WTC11 (cell line): ENCODE measurements around the gene LOXL1. TPM values are rescaled to one million over a fixed set of nuclear protein-coding genes. Genes with fewer than 3 reads are reported as not detected.

Experiments
- ATAC-seq: fragments of 200-7000 bp; cut with Tn5 transposase; 2 replicates; pipeline ENCODE4 v1.10.0; 2021; ENCODE audit warnings: mild to moderate bottlenecking, moderate library complexity
- CTCF ChIA-PET: fragments of 300-600 bp; sonication (Branson Sonifier 250); formaldehyde crosslinking; loops from one replicate; lab custom pipeline; 2021; ENCODE audit warnings: antibody characterized with exemption; lab: Charles Lee
- POLR2A ChIA-PET: fragments of 350-600 bp; sonication (Branson Sonifier 250); formaldehyde crosslinking; loops from one replicate; lab custom pipeline; 2021; ENCODE audit warnings: antibody characterized with exemption; lab: Charles Lee
- DNase-seq: peaks from one replicate; pipeline ENCODE4 v3.0.0; 2021; ENCODE audit warnings: low spot score
- H3K27ac Mint-ChIP-seq: 2 replicates; pipeline ENCODE4 v1.8.0; 2021; ENCODE audit warnings: mixed read lengths
- H3K27me3 Mint-ChIP-seq: 2 replicates; pipeline ENCODE4 v1.8.0; 2021; ENCODE audit warnings: low read depth, mild to moderate bottlenecking, moderate library complexity, mixed read lengths
- H3K36me3 Mint-ChIP-seq: 2 replicates; pipeline ENCODE4 v1.8.0; 2021; ENCODE audit warnings: mixed read lengths
- H3K4me1 Mint-ChIP-seq: 2 replicates; pipeline ENCODE4 v1.8.0; 2022; ENCODE audit warnings: mixed read lengths
- H3K4me3 Mint-ChIP-seq: 2 replicates; pipeline ENCODE4 v1.8.0; 2021; ENCODE audit warnings: mild to moderate bottlenecking, moderate library complexity, mixed read lengths
- H3K9me3 Mint-ChIP-seq: 2 replicates; pipeline ENCODE4 v1.8.0; 2021; ENCODE audit warnings: mixed read lengths
- ATF1 ChIP-seq: sonication (generic); formaldehyde crosslinking; IDR thresholded peaks from 2 replicates; pipeline ENCODE4 v1.8.1; 2023; ENCODE audit warnings: mild to moderate bottlenecking, moderate library complexity, missing genetic modification reagents
- CBFB ChIP-seq: sonication (generic); formaldehyde crosslinking; IDR thresholded peaks from 2 replicates; pipeline ENCODE4 v1.8.1; 2022; ENCODE audit warnings: mild to moderate bottlenecking, low read depth, missing genetic modification reagents
- CDX4 ChIP-seq: fragments of 250-450 bp; sonication (Bioruptor Pico); IDR thresholded peaks from 2 replicates; pipeline ENCODE4 v1.9.0; 2021; ENCODE audit warnings: moderate library complexity, mild to moderate bottlenecking, inconsistent platforms, borderline replicate concordance
- CREM ChIP-seq: sonication (generic); formaldehyde crosslinking; IDR thresholded peaks from 2 replicates; pipeline ENCODE4 v1.8.1; 2022; ENCODE audit warnings: mild to moderate bottlenecking, missing genetic modification reagents, moderate library complexity
- ELF4 ChIP-seq: sonication (generic); formaldehyde crosslinking; IDR thresholded peaks from 2 replicates; pipeline ENCODE4 v1.8.1; 2022; ENCODE audit warnings: low read depth, mild to moderate bottlenecking, moderate library complexity, missing genetic modification reagents
- FOXP1 ChIP-seq: sonication (generic); formaldehyde crosslinking; IDR thresholded peaks from 2 replicates; pipeline ENCODE4 v1.8.0; 2022; ENCODE audit warnings: missing genetic modification reagents, mild to moderate bottlenecking, moderate library complexity, borderline replicate concordance
- MXD4 ChIP-seq: fragments of 250-450 bp; sonication (Bioruptor Pico); IDR thresholded peaks from 2 replicates; pipeline ENCODE4 v1.8.0; 2021; ENCODE audit warnings: mild to moderate bottlenecking, moderate library complexity, borderline replicate concordance
- MYBL2 ChIP-seq: sonication (generic); formaldehyde crosslinking; IDR thresholded peaks from 2 replicates; pipeline ENCODE4 v1.8.1; 2023; ENCODE audit warnings: mild to moderate bottlenecking, moderate library complexity, missing genetic modification reagents
- NFE2L1 ChIP-seq: sonication (generic); formaldehyde crosslinking; IDR thresholded peaks from 2 replicates; pipeline ENCODE4 v1.8.1; 2023; ENCODE audit warnings: missing genetic modification reagents
- PREB ChIP-seq: sonication (generic); formaldehyde crosslinking; IDR thresholded peaks from 2 replicates; pipeline ENCODE4 v1.8.1; 2022; ENCODE audit warnings: mild to moderate bottlenecking, missing genetic modification reagents, moderate library complexity, borderline replicate concordance
- TEAD1 ChIP-seq: sonication (generic); formaldehyde crosslinking; IDR thresholded peaks from 2 replicates; pipeline ENCODE4 v1.8.0; 2022; ENCODE audit warnings: mild to moderate bottlenecking, missing genetic modification reagents
- ZBTB43 ChIP-seq: sonication (generic); formaldehyde crosslinking; IDR thresholded peaks from 2 replicates; pipeline ENCODE4 v1.8.1; 2023; ENCODE audit warnings: mild to moderate bottlenecking, missing genetic modification reagents
- ZNF423 ChIP-seq: fragments of 250-450 bp; sonication (Bioruptor Pico); IDR thresholded peaks from 2 replicates; pipeline ENCODE4 v2.1.2; 2022; ENCODE audit warnings: mild to moderate bottlenecking, moderate library complexity
- ZSCAN18 ChIP-seq: fragments of 250-450 bp; sonication (Bioruptor Pico); IDR thresholded peaks from 2 replicates; pipeline ENCODE4 v2.1.2; 2022; ENCODE audit warnings: mild to moderate bottlenecking, moderate library complexity
- total RNA-seq: library from RNA; stranded (reverse); gene quantifications from 3 replicates; pipeline ENCODE4 v1.2.3, GENCODE V29; 2021
- TF ChIP-seq, protein P1 (sequence below): sonication (generic); formaldehyde crosslinking; IDR thresholded peaks from 2 replicates; pipeline ENCODE4 v1.8.1; 2023; ENCODE audit warnings: mild to moderate bottlenecking, moderate library complexity, missing genetic modification reagents
- TF ChIP-seq, protein P2 (sequence below): fragments of 250-450 bp; sonication (Bioruptor Pico); IDR thresholded peaks from 2 replicates; pipeline ENCODE4 v1.9.0; 2021; ENCODE audit warnings: mild to moderate bottlenecking
- TF ChIP-seq, protein P3 (sequence below): sonication (generic); formaldehyde crosslinking; IDR thresholded peaks from 2 replicates; pipeline ENCODE4 v1.8.1; 2023; ENCODE audit warnings: mild to moderate bottlenecking, missing genetic modification reagents
- TF ChIP-seq, protein P4 (sequence below): sonication (generic); formaldehyde crosslinking; IDR thresholded peaks from 2 replicates; pipeline ENCODE4 v1.8.0; 2023; ENCODE audit warnings: missing genetic modification reagents

Gene LOXL1
- total RNA-seq, 1 experiment from 2014 or later, result 10.6 TPM

GRCh38 chr15:73996267-73996666 lies 70.0 kb downstream of the LOXL1 start:
- peaks cover 13% of the 10 kb centered on the region for H3K27me3 Mint-ChIP-seq
- peaks cover 36% of the 10 kb centered on the region for H3K4me1 Mint-ChIP-seq
- no peak for ATAC-seq
- peak overlapping the region; percentile 97 for H3K4me3 Mint-ChIP-seq
- no peaks in the 10 kb centered on the region for H3K9me3 Mint-ChIP-seq
- TF ChIP-seq TEAD1 (CRISPR knock-in tag) (no peak), ZNF423 (CRISPR knock-in tag) (no peak), FOXP1 (CRISPR knock-in tag) (no peak), ATF1 (no peak), PREB (CRISPR knock-in tag) (no peak), CREM (CRISPR knock-in tag) (no peak), ELF4 (no peak), MYBL2 (CRISPR knock-in tag) (no peak)
- TF ChIP-seq, protein P1, sequence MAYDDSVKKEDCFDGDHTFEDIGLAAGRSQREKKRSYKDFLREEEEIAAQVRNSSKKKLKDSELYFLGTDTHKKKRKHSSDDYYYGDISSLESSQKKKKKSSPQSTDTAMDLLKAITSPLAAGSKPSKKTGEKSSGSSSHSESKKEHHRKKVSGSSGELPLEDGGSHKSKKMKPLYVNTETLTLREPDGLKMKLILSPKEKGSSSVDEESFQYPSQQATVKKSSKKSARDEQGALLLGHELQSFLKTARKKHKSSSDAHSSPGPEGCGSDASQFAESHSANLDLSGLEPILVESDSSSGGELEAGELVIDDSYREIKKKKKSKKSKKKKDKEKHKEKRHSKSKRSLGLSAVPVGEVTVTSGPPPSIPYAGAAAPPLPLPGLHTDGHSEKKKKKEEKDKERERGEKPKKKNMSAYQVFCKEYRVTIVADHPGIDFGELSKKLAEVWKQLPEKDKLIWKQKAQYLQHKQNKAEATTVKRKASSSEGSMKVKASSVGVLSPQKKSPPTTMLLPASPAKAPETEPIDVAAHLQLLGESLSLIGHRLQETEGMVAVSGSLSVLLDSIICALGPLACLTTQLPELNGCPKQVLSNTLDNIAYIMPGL (CRISPR knock-in tag), result no peak
- ChIA-PET POLR2A (no interaction called here), CTCF (interaction anchor here (0.8 to 1.0 kb wide), 4 partner anchors 23 to 311 kb away, joined by 3 to 5 read pairs (median 4); no protein-coding TSS in a partner anchor)
- H3K36me3 Mint-ChIP-seq, result peaks cover 9% of the 10 kb centered on the region
- no peak overlapping the region for H3K27ac Mint-ChIP-seq
- DNase-seq, result no peak

DNA sequence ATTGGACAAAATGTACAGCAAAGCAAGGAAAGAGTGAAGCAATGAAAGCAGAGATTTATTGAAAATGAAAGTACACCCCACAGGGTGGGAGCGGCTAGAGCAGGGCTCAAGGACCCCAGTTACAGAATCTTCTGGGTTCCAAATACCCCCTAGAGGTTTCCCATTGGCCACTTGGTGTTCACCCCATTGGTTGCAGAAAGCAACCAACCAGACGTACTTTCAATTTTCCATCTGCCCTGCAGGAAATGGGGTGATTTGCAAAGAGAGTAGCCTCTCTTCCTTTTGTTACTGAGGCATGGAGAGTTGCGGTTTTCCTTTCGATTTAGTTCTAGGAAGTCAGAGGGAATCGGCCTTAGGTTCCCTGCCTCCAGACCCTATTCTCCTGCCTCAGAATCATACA lies 70.7 kb downstream of the LOXL1 start:
- ATAC-seq (no peak), DNase-seq (no peak)
- H3K4me1 Mint-ChIP-seq, result peaks cover 36% of the 10 kb centered on the region
- ChIA-PET POLR2A (no interaction called here), CTCF (interaction anchor here (0.9 to 1.0 kb wide), 3 partner anchors 24 to 311 kb away, joined by 3 to 5 read pairs (median 5); no protein-coding TSS in a partner anchor)
- peak overlapping the region; percentile 90 for H3K27ac Mint-ChIP-seq
- TF ChIP-seq CREM (CRISPR knock-in tag), result no peak
- TF ChIP-seq, protein P2, sequence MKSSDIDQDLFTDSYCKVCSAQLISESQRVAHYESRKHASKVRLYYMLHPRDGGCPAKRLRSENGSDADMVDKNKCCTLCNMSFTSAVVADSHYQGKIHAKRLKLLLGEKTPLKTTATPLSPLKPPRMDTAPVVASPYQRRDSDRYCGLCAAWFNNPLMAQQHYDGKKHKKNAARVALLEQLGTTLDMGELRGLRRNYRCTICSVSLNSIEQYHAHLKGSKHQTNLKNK, result no peak
- TF ChIP-seq NFE2L1 (CRISPR knock-in tag), result no peak
- no peak for TF ChIP-seq CBFB
- no peak for TF ChIP-seq CDX4 (CRISPR knock-in tag)
- no peak for TF ChIP-seq ZBTB43
- TF ChIP-seq, protein P3, sequence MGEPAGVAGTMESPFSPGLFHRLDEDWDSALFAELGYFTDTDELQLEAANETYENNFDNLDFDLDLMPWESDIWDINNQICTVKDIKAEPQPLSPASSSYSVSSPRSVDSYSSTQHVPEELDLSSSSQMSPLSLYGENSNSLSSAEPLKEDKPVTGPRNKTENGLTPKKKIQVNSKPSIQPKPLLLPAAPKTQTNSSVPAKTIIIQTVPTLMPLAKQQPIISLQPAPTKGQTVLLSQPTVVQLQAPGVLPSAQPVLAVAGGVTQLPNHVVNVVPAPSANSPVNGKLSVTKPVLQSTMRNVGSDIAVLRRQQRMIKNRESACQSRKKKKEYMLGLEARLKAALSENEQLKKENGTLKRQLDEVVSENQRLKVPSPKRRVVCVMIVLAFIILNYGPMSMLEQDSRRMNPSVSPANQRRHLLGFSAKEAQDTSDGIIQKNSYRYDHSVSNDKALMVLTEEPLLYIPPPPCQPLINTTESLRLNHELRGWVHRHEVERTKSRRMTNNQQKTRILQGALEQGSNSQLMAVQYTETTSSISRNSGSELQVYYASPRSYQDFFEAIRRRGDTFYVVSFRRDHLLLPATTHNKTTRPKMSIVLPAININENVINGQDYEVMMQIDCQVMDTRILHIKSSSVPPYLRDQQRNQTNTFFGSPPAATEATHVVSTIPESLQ (CRISPR knock-in tag), result no peak
- TF ChIP-seq, protein P4, sequence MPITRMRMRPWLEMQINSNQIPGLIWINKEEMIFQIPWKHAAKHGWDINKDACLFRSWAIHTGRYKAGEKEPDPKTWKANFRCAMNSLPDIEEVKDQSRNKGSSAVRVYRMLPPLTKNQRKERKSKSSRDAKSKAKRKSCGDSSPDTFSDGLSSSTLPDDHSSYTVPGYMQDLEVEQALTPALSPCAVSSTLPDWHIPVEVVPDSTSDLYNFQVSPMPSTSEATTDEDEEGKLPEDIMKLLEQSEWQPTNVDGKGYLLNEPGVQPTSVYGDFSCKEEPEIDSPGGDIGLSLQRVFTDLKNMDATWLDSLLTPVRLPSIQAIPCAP (CRISPR knock-in tag), result no peak
- no peak for TF ChIP-seq ZSCAN18
- no peak for TF ChIP-seq MXD4 (CRISPR knock-in tag)
- no peak for TF ChIP-seq PREB (CRISPR knock-in tag)
- peaks cover 9% of the 10 kb centered on the region for H3K36me3 Mint-ChIP-seq
- H3K9me3 Mint-ChIP-seq, result no peaks in the 10 kb centered on the region
- peaks cover 13% of the 10 kb centered on the region for H3K27me3 Mint-ChIP-seq
- H3K4me3 Mint-ChIP-seq, result peak overlapping the region; percentile 34
